Measurements from ENCODE around the gene FAAH. TPM values are rescaled to one million over a fixed set of nuclear protein-coding genes. Genes with fewer than 3 reads are reported as not detected.

Gene FAAH
- total and polyA plus RNA-seq, 2 of the 4 experiments (the other 2 are of a cell fraction), result under 0.01 to 0.19 TPM

- no peaks in the 10 kb centered on the region for H3K36me3 ChIP-seq (ENCODE audit: control insufficient read depth, insufficient read depth, low read length)
- H3K4me3 ChIP-seq (ENCODE audit: insufficient read depth, low read depth, low read length), result no peak overlapping the region
- no peak overlapping the region for H4K8ac ChIP-seq (ENCODE audit: low read depth in 2 of 2, low read length in 2 of 2)
- no peak overlapping the region for H2AK9ac ChIP-seq (replicated peaks; ENCODE audit: low read depth, low read length, poor library complexity)
- ChIA-PET CTCF (no interaction called here), POLR2A (ENCODE audit: unreplicated experiment) (no interaction called here)
- WGBS, 2 experiments (ENCODE audit: extremely low coverage in 2 of 2, insufficient read length in 1 of 2), result 60% methylated on average over 1 of the region's 1 CpG; no CpG with 5 or more reads in 1 of the 2 experiments
- no peak overlapping the region for H3K14ac ChIP-seq (replicated peaks; ENCODE audit: low read depth, low read length)
- H2AK5ac ChIP-seq (ENCODE audit: low read depth, low read length), result no peak overlapping the region
- H4K20me1 ChIP-seq (ENCODE audit: insufficient read depth, low read length), result no peaks in the 10 kb centered on the region
- DNase-seq, result no peak
- intact Hi-C loops (cut with micrococcal nuclease), result no loop called here
- H3K4me2 ChIP-seq (ENCODE audit: low read depth, low read length), result no peak overlapping the region
- H2AFZ ChIP-seq (replicated peaks; ENCODE audit: low read length, poor library complexity), result no peak overlapping the region
- no peak overlapping the region for H3K9ac ChIP-seq (ENCODE audit: low read depth, low read length)
- H3K4me1 ChIP-seq (ENCODE audit: control insufficient read depth, insufficient read depth, low read length), result no peaks in the 10 kb centered on the region; the same call in 1 of the 2 replicates
- ATAC-seq (ENCODE audit: low read depth), result no peak
- no peaks in the 10 kb centered on the region for H3K9me3 ChIP-seq (ENCODE audit: control insufficient read depth, insufficient read depth, low read length)
- H3K27me3 ChIP-seq (ENCODE audit: control insufficient read depth, insufficient read depth, low read length), result peaks cover 95% of the 10 kb centered on the region
- H3K9me1 ChIP-seq (ENCODE audit: insufficient read depth, low read length), result no peaks in the 10 kb centered on the region
- no peak overlapping the region for H2BK15ac ChIP-seq (ENCODE audit: low read depth, low read length)
- no peak overlapping the region for H3K23ac ChIP-seq (ENCODE audit: low read depth, low read length)
- H2BK20ac ChIP-seq (ENCODE audit: low read depth, low read length), result no peak overlapping the region
- H3K18ac ChIP-seq (ENCODE audit: low read depth, low read length), result no peak overlapping the region
- no peak for TF ChIP-seq SMC3 (IDR thresholded peaks at IDR 0.05; ENCODE audit: low read depth, low read length)
- TF ChIP-seq POLR2A (IDR thresholded peaks at IDR 0.05; ENCODE audit: low read depth, low read length), result no peak
- TF ChIP-seq MAFK (IDR thresholded peaks at IDR 0.05; ENCODE audit: low read depth, low read length), result no peak
- no peak for TF ChIP-seq CTCF (conservative IDR thresholded peaks at IDR 0.05; ENCODE audit: low read depth, low read length)
- no peak for TF ChIP-seq BHLHE40 (IDR thresholded peaks at IDR 0.05; ENCODE audit: low read depth, low read length)
- TF ChIP-seq CEBPB (IDR thresholded peaks at IDR 0.05; ENCODE audit: low read depth, low read length), result no peak
- TF ChIP-seq MXI1 (IDR thresholded peaks at IDR 0.05; ENCODE audit: borderline replicate concordance, low read depth, low read length), result no peak
- TF ChIP-seq CHD1 (IDR thresholded peaks at IDR 0.05; ENCODE audit: low read depth, low read length), result no peak
- no peak for TF ChIP-seq ELK1 (IDR thresholded peaks at IDR 0.05; ENCODE audit: borderline replicate concordance, low read depth, low read length)
- TF ChIP-seq MAZ (IDR thresholded peaks at IDR 0.05; ENCODE audit: borderline replicate concordance, low read depth, low read length), result no peak
- TF ChIP-seq RAD21 (IDR thresholded peaks at IDR 0.05; ENCODE audit: low read length), result no peak
- TF ChIP-seq NFE2L2 (IDR thresholded peaks at IDR 0.05; ENCODE audit: low read depth, low read length), result no peak
- no peak for TF ChIP-seq RFX5 (IDR thresholded peaks at IDR 0.05; ENCODE audit: low read depth, low read length)
- TF ChIP-seq FOS (IDR thresholded peaks at IDR 0.05; ENCODE audit: low read depth, low read length), result no peak
- TF ChIP-seq USF2 (IDR thresholded peaks at IDR 0.05; ENCODE audit: low read depth, low read length), result no peak
- TF ChIP-seq RCOR1 (IDR thresholded peaks at IDR 0.05; ENCODE audit: insufficient replicate concordance, low read length), result no peak
- H4K5ac ChIP-seq (ENCODE audit: low read depth, low read length), result no peak overlapping the region
- H3K4ac ChIP-seq (ENCODE audit: low read depth, low read length), result no peak overlapping the region
- no peak overlapping the region for H3K56ac ChIP-seq (ENCODE audit: extremely low read depth, insufficient read depth, low read length)
- in situ Hi-C loops (cut with MboI; ENCODE audit: low sequenced_read_pairs), result no loop called here
- dilution Hi-C loops (cut with HindIII; ENCODE audit: low sequenced_read_pairs, unreplicated experiment), result no loop called here
- no peak overlapping the region for H2BK120ac ChIP-seq (ENCODE audit: low read depth, low read length)
- H3K27ac ChIP-seq (ENCODE audit: insufficient read depth, low read length), result no peak overlapping the region
- H2BK5ac ChIP-seq (ENCODE audit: low read depth, low read length, poor library complexity, severe bottlenecking), result no peak overlapping the region
- no TSS peak for BruUV-seq (replicated peaks)
- H3K79me1 ChIP-seq (ENCODE audit: low read depth in 1 of 2, low read length in 2 of 2), result no peaks in the 10 kb centered on the region
- H4K91ac ChIP-seq (ENCODE audit: insufficient read depth, low read depth, low read length), result no peak overlapping the region
These were observed 56.0 kb downstream of the FAAH start for GRCh38 chr1:46450160-46450517.
